ENCODE results near the gene UST.
"Not testable (repeated sequence)": the region's sequence is repeated elsewhere in the genome, so short reads cannot be mapped to it uniquely, and the experiment has no call there.

Gene UST

GRCh38 chr6:148873868-148874267, 127.0 kb downstream of the UST start:
- no peak for DNase-seq

DNA sequence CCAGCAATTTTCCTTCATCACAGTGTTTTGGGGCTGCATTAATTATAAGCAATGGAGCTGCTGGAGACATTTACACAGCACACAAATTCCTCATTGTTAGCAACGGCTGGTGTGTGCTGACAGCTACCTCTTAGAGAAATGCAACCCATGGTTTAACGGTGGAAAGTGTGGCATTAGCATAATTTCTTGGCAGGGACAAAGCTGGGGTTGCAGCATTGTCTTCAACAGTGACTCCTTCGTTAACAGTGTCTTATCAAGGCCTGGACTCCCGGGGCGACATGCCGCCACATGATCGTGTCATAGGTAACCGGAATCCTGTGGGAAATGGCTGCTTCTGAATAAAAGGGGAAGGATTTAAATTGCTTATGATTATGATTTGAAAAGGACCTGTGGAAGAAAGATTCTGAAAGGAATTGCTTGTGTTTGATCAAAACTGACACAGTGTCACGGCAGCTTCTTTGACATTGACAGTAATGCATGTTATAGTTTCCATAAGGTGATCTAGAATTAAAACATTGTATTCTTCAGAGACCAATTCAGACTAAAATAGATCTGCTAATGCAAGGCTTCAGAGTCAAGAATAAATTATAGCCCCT, 128.0 kb downstream of the UST start:
- no peak for DNase-seq

GRCh38 chr6:148878683-148879082, 131.9 kb downstream of the UST start:
- DNase-seq: no peak

- DNase-seq: not testable (repeated sequence)
Measured at GRCh38 chr6:148880742-148881141, 133.9 kb downstream of the UST start.

GRCh38 chr6:148881593-148882311, 134.9 kb downstream of the UST start:
- DNase-seq: no peak

DNA sequence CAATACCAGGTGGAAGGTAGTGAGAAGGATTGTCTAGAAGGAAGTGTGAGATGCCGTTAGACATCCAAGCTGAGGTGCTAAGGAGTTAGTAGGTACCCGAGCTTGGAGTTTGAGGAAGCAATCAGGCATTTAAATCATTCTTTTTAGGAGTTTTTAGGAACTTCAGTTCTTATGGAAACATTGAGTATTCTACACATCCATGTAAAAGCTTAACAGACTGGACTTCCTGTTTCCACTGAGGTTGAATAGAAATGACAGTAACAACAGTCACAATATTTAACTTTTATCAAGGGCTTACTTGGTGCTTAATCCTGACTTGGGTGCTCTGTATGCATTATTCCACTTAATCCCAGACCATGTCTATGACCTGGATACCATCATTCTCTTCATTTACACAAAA, 136.4 kb downstream of the UST start:
- no peak for DNase-seq

GRCh38 chr6:148884461-148884860, 137.6 kb downstream of the UST start:
- DNase-seq: no peak

GRCh38 chr6:148885136-148885865, 138.5 kb downstream of the UST start:
- no peak for DNase-seq

GRCh38 chr6:148885925-148886845, 139.4 kb downstream of the UST start:
- no peak for DNase-seq

DNA sequence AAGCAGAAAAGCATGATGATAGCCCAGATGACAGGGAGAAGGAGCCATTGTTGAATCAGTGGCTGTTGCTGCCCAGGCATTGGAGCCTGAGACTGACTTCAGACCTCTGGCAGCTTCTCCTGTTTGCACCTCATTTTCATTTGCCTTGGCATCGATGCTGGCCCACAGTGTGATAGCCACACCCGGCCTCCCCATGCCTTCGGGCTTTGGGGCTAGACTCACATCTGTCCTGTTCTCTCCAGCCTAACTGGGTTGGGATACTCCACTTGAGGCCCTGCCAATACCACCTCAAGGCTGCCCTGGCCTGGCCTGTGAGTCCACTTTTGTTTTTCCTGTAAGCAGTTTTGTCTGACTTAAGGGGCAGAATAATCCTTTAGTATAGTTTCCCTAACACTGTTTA, 140.4 kb downstream of the UST start:
- no peak for DNase-seq

DNA sequence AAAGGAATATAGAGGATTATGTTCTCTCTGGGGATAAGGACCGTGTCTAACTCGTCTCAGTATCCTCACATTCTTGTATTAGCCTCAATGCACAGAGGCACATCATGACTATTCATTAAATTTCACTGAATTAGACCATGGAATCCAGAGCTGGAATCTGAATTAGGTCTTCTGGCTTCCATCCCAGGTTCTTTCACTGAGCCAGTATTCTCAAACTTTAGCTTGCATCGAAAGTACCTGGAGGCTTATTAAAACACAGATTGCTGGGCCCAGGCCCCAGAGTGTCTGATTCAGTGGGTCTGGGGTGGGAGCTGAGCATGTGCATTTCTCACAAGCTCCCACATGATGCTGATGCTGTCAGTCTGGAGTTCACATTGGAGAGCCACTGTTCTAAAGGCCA, 142.0 kb downstream of the UST start:
- DNase-seq: no peak

DNA sequence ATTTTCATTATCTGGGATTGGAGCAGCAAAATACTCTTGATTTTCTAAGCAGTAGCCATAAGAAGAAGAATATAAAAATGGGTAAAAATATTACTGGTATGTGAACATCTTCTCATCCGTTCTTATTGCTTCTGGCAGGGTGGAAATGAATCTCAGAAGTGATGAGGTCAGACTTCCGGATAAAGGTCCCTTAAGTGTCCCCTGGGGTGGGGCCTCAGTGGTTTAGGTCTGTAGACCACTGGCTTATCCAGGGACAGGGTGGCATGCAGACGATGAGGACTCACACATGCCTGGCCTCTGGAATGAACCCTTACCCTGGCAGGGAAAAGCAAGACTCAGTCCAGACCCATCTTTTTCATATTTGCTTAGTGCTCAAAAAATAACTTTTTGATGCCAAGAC, 143.3 kb downstream of the UST start:
- no peak for DNase-seq

DNA sequence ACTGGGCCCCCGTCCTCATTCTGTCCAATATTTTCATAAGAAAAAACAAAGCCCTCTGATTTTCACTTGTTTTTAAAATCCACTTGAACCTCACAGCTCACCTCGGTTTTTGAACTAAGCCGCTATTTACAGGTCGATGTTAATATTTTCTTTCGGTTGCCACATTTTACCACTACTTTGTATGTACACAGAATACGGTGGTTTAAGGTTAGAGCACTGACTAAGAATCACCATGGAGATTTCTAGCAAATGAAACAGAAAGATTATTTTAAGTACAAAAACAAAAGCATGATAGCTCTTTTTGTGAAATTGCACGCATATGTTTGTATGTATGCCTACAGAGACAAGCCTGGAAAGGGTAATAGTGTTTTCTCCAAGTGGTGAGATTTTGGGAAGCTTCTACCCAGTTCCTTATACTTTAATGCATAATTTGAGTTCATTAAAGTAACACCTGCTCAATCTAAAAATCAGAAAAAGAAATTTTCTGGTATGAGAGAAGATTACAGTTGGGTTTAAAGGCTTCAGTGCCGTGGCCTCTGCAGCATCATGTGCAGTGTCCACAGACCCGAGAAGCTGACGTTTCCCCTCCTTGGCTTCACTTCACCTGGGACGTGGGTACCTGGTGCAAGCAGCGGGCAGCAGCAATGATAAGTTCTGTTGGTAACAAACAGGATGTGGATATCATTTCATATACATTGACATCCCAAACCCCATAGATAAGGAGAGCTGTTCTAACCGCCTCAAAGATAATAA, 144.0 kb downstream of the UST start:
- no peak for DNase-seq

GRCh38 chr6:148891405-148891783, 144.6 kb downstream of the UST start:
- DNase-seq: no peak

DNA sequence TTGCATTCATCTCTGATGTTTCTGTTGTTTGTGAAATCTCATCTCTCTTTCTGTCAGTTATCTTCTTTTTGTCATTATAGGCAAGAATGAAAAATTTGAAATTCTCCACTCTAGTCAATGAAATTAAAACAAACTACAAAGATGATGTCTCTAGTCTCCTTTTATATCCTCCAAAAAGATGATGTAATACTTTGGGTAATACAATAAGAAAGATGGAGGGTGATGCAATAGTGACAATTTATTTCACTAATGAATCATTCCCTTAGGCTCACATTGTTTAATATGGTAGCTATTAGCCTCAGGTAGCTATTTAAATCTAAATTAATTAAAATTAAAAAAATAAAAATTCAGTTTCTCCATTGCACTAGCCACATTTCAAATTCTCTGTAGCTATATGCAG, 145.4 kb downstream of the UST start:
- no peak for DNase-seq

GRCh38 chr6:148893073-148893472, 146.2 kb downstream of the UST start:
- DNase-seq: no peak

- DNase-seq: no peak
Measured at GRCh38 chr6:148893481-148893880, 146.7 kb downstream of the UST start.

GRCh38 chr6:148898376-148899014, 151.7 kb downstream of the UST start:
- DNase-seq: no peak

DNA sequence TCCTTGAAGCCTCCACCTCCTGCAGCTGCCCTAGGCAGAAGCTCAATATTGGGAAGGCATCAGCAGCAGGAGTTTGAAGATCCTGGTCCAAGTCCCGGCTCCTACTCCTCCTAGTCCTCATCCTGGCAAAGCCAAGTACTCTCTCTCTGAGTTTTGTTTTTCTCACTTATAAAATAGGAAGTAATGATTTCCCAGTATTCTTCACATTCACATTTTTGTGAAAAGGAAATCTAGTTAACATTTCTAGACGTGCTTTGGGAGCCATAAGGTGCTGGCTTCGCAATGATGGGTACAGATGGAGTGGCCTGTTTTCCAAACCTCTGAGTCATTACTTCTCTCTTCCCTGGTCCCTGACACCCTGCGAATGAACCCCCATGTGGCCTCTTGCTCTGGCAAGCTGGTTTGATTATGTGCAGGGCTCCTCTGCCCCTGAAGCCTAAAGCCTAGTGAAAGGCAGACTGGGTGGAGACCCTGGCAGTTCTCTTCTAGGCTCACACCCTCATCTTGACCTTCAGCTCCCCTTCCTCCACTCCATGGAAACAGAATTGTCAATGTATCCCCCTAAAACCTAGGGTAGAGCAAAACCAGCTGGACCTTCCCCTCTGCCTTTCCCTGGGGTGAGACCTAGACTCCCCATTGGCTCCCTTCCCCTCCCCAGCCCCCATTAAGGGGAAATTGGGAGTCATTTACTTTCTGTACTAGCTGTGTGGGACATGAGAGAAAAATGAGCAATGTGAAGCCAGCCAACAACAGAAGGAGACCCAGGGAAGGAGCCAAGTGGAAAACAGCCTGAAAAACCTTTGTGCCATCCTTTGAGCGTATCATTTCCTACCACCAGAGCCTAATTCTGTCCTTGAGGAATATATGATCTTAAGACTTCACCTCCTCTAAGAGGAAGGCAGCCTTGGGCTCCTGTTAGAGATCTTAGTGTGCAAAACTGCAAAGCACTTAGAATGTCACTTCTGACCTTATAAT, 158.4 kb downstream of the UST start:
- no peak for DNase-seq

DNA sequence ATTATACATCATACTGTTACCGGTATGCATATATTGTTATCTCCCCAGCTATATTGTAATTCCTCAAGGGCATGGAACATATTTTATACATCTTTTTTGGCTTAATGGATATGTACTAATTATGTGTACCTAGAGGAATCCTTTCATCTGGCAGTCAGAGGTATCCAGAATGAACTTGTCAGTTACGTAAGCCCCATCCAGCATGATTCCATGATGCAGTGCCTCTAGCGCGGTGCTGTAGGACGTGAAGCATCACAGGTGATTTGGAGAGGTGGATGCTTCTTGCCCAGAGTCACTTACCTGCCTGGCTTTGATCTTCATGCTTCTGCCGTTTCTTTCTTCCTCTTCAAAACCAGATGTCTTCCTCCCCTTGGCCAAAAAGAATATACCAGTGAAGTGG, 159.1 kb downstream of the UST start:
- no peak for DNase-seq

- no peak for DNase-seq
Measured at GRCh38 chr6:148906386-148906785, 159.6 kb downstream of the UST start.

Data from activated T-cell treated with anti-CD3 and anti-CD28 coated beads, Interleukin-2, amount 50 U/mL, for 48 hours (primary cell).